Mucosa of gallbladder (tissue), 1 donor: ENCODE results near the gene PSMB7. TPM values are rescaled to one million over a fixed set of nuclear protein-coding genes. Genes with fewer than 3 reads are reported as not detected.

Source experiments
- DNase-seq: peaks from one replicate; pipeline ENCODE4 v3.0.0-alpha.2; 2020; ENCODE audit warnings: low spot score
- total RNA-seq: library from RNA; stranded (reverse); gene quantifications from one replicate; pipeline ENCODE4 v1.2.1, GENCODE V29; 2021
- donor health status: DM: no; HTN: no; CAD: no.

PSMB7 gene
- total RNA-seq, 1 donor from 2014 or later: 86.1 TPM

GRCh38 chr9:124345751-124346281 lies 69.4 kb downstream of the PSMB7 start:
- DNase-seq: no peak

- DNase-seq: no peak
Measured at GRCh38 chr9:124345063-124345462, 70.2 kb downstream of the PSMB7 start.

GRCh38 chr9:124344291-124345050 lies 70.8 kb downstream of the PSMB7 start:
- DNase-seq: no peak

GRCh38 chr9:124343533-124344290 lies 71.5 kb downstream of the PSMB7 start:
- no peak for DNase-seq

- DNase-seq: peak; percentile 53
Measured at GRCh38 chr9:124342776-124343485, 72.3 kb downstream of the PSMB7 start.

- no peak for DNase-seq
Measured at GRCh38 chr9:124342402-124342775, 72.9 kb downstream of the PSMB7 start.

- no peak for DNase-seq
Measured at GRCh38 chr9:124341455-124342170, 73.6 kb downstream of the PSMB7 start.

GRCh38 chr9:124340219-124341069 lies 74.8 kb downstream of the PSMB7 start:
- no peak for DNase-seq

GRCh38 chr9:124339603-124340146 lies 75.6 kb downstream of the PSMB7 start:
- DNase-seq: no peak

GRCh38 chr9:124337562-124337961 lies 77.7 kb downstream of the PSMB7 start:
- no peak for DNase-seq

GRCh38 chr9:124335320-124335707 lies 79.9 kb downstream of the PSMB7 start:
- DNase-seq: no peak

- no peak for DNase-seq
Measured at GRCh38 chr9:124334568-124335319, 80.5 kb downstream of the PSMB7 start.

- DNase-seq: no peak
Measured at GRCh38 chr9:124333203-124333579, 82.1 kb downstream of the PSMB7 start.

GRCh38 chr9:124332361-124333202 lies 82.7 kb downstream of the PSMB7 start:
- DNase-seq: no peak

GRCh38 chr9:124331580-124331979 lies 83.7 kb downstream of the PSMB7 start:
- DNase-seq: no peak

GRCh38 chr9:124330011-124330697 lies 85.1 kb downstream of the PSMB7 start:
- DNase-seq: no peak

- DNase-seq: no peak
Measured at GRCh38 chr9:124329206-124329792, 85.9 kb downstream of the PSMB7 start.

GRCh38 chr9:124328285-124328684 lies 87.0 kb downstream of the PSMB7 start:
- DNase-seq: no peak
